SK-N-MC (cell line): Measurements from ENCODE around the gene ANKRD11.

ENCODE experiments used
- EZH2 ChIP-seq: fragments of 200-600 bp; sonication (generic); IDR thresholded peaks from one replicate; pipeline ENCODE4 v1.6.1; 2017; ENCODE audit warnings: antibody characterized with exemption
- FOXP2 ChIP-seq: optimal IDR thresholded peaks from 2 replicates; pipeline ENCODE3; 2011; ENCODE audit warnings: mild to moderate bottlenecking, moderate library complexity; ENCODE audit not compliant: insufficient read depth; ENCODE audit errors: extremely low read length, control extremely low read depth
- POLR2AphosphoS5 ChIP-seq: IDR thresholded peaks from 2 replicates; pipeline ENCODE4 v1.6.1; 2012; ENCODE audit warnings: mild to moderate bottlenecking, low read depth, low read length, borderline replicate concordance

DNA sequence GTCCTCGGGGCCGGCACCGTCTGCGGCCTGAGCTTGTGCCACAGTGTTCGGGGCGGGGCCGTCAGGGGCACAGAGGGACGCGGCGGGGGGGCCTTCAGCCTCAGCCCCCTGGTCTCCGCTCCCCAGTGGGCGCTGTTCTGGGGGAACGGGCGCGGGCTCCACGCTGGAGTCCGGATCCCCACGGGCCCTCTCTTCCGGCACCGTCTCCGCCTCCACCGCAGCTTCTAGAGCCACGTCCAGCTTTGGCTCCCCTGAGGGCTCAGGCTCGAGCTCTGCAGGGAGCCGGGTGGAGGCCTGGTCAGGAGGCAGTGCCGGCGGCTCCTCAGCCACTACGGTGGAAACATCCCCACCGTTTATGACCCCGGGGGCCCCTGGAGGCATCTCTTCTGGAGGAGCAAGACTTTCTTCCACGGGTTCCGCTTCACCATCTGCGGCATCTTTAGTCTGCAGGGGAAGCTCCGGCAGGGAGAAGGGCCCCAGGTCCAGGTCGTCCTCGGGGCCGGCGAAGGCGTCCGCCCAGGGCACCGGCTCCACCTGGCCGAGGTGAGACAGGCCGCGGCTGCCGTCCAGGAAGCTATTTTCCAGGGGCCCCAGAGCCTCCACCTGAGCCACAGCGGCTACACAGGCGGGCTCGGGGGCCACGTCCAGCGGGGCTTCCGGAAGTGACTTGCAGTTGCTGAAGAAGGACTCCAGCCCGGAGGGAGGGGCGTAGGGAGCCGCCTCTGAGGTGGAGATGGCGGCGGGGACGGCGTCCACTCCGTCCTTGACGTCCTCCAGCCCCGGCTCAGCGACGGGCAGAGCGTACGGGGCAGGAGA, 210.5 kb downstream of the ANKRD11 start:
- no peak for TF ChIP-seq EZH2
- TF ChIP-seq POLR2AphosphoS5 = no peak
- no peak for TF ChIP-seq FOXP2
